Measurements from ENCODE around the gene CHAT. TPM values are rescaled to one million over a fixed set of nuclear protein-coding genes. Genes with fewer than 3 reads are reported as not detected.

CHAT gene
- total and polyA plus RNA-seq, 10 donors: not detected

DNA sequence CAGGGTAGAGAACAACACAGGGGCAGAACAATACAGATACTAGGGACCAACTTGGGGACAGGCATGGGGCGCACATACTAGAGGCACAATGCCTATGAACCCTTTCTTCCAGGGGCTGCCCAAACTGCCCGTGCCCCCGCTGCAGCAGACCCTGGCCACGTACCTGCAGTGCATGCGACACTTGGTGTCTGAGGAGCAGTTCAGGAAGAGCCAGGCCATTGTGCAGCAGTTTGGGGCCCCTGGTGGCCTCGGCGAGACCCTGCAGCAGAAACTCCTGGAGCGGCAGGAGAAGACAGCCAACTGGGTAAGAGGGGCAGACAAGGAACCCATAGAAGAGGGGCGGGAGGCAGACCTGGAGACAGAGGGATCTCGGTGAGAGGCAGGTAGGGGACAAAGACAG, 5.8 kb downstream of the CHAT start:
- no peaks in the 10 kb centered on the region for H3K36me3 ChIP-seq
- no peaks in the 10 kb centered on the region for H3K9me3 ChIP-seq
- intact Hi-C loops (cut with DNase I; ENCODE audit: low total_unique reads): no loop called here
- DNase-seq: peak; percentile 48
- WGBS, 5 donors: 60 to 71% (median 63%) methylated on average over 10 of the region's 10 CpGs
- H3K4me3 ChIP-seq: no peak overlapping the region
- H3K27ac ChIP-seq: no peak overlapping the region
- TF ChIP-seq POLR2A (IDR thresholded peaks at IDR 0.05): no peak
- peaks cover under 1 to 73% (median 18%) of the 10 kb centered on the region in 7 donors for H3K27me3 ChIP-seq (replicated peaks in 1 of 7)
- peaks cover 0 to 2% (median 0%) of the 10 kb centered on the region in 6 donors for H3K4me1 ChIP-seq

DNA sequence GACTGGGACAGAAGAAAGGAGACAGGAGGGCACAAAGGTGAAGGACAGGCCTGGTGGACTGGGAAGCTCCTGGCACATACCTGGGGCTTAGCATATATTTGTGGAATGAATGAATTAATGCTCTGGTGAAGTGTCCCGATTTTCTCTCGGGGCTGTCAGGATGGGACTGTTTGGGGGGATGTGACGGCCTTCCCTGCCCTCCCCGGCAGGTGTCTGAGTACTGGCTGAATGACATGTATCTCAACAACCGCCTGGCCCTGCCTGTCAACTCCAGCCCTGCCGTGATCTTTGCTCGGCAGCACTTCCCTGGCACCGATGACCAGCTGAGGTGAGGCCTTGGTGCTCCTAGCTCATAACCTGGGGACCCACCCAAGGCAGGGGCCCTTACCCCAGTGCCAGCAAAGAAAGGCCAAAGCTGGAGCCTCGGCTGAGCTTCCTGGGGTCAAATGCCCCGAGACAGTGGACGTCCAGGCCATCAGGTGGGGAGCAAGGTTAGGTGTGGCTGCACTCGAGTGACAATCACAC, 6.5 kb downstream of the CHAT start:
- H3K27ac ChIP-seq: no peak overlapping the region
- H3K9me3 ChIP-seq: no peaks in the 10 kb centered on the region
- DNase-seq: peak; percentile 60
- no peak overlapping the region for H3K4me3 ChIP-seq
- H3K4me1 ChIP-seq: no peaks in the 10 kb centered on the region
- peaks cover 0 to 65% (median 13%) of the 10 kb centered on the region in 7 donors for H3K27me3 ChIP-seq (replicated peaks in 1 of 7)
- intact Hi-C loops (cut with DNase I; ENCODE audit: low total_unique reads): no loop called here
- TF ChIP-seq POLR2A (IDR thresholded peaks at IDR 0.05): no peak
- no peak for TF ChIP-seq POLR2AphosphoS5 (IDR thresholded peaks at IDR 0.05)
- TF ChIP-seq, protein P1, sequence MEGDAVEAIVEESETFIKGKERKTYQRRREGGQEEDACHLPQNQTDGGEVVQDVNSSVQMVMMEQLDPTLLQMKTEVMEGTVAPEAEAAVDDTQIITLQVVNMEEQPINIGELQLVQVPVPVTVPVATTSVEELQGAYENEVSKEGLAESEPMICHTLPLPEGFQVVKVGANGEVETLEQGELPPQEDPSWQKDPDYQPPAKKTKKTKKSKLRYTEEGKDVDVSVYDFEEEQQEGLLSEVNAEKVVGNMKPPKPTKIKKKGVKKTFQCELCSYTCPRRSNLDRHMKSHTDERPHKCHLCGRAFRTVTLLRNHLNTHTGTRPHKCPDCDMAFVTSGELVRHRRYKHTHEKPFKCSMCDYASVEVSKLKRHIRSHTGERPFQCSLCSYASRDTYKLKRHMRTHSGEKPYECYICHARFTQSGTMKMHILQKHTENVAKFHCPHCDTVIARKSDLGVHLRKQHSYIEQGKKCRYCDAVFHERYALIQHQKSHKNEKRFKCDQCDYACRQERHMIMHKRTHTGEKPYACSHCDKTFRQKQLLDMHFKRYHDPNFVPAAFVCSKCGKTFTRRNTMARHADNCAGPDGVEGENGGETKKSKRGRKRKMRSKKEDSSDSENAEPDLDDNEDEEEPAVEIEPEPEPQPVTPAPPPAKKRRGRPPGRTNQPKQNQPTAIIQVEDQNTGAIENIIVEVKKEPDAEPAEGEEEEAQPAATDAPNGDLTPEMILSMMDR (IDR thresholded peaks at IDR 0.05 in 8 of 11, conservative IDR thresholded peaks at IDR 0.05 in 3 of 11): no peak
- 83 to 92% (median 86%) methylated on average over 10 to 12 of the region's 12 CpGs for WGBS, 5 donors
- H3K36me3 ChIP-seq: no peaks in the 10 kb centered on the region

DNA sequence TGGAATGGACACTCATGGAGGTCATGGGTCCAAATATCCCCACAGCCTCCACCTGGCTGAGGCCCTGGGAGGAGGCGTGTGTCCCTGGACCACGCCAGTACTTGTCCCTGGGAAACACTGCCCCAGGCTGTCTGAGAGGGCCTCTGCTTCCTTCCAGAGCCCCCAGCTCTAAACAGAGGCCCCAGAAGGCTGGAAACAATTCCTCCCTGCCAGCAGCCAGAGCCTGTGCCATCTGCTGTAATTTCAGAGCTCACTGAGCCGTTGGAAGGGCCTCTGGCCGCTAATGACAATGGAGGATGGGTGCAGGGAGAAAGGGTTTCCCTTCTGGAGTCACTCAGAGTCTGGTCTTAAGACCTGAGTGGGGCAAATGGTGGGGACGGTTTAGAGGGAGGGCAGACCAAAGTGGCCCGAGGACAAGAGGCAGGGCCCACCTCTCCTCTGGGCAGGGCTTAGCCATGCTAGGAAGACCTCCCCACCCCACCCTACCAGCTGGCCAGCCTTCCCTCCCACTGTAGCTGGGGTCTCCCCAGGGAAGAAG, 7.1 kb downstream of the CHAT start:
- no peak for TF ChIP-seq POLR2A (IDR thresholded peaks at IDR 0.05)
- TF ChIP-seq, protein P1 (IDR thresholded peaks at IDR 0.05 in 8 of 11, conservative IDR thresholded peaks at IDR 0.05 in 3 of 11): no peak
- TF ChIP-seq POLR2AphosphoS5 (IDR thresholded peaks at IDR 0.05): no peak
- WGBS, 5 donors: 11 to 68% (median 57%) methylated on average over 3 to 6 of the region's 6 CpGs
- intact Hi-C loops (cut with DNase I; ENCODE audit: low total_unique reads): no loop called here
- peaks cover 0 to 60% (median 8%) of the 10 kb centered on the region in 7 donors for H3K27me3 ChIP-seq (replicated peaks in 1 of 7)
- no peak overlapping the region for H3K4me3 ChIP-seq
- DNase-seq: peak; percentile 40
- no peaks in the 10 kb centered on the region for H3K36me3 ChIP-seq
- no peak overlapping the region for H3K27ac ChIP-seq
- no peaks in the 10 kb centered on the region for H3K4me1 ChIP-seq
- no peaks in the 10 kb centered on the region for H3K9me3 ChIP-seq

- DNase-seq: no peak
- Histone ChIP-seq H3K27ac (no peak overlapping the region), H3K27me3 (replicated peaks in 1 of 7) (peaks cover 0 to 53% (median 5%) of the 10 kb centered on the region in 7 donors), H3K4me1 (no peaks in the 10 kb centered on the region), H3K9me3 (no peaks in the 10 kb centered on the region), H3K36me3 (no peaks in the 10 kb centered on the region), H3K4me3 (no peak overlapping the region)
- intact Hi-C loops (cut with DNase I; ENCODE audit: low total_unique reads): no loop called here
- TF ChIP-seq POLR2A (IDR thresholded peaks at IDR 0.05): no peak
- no peak for TF ChIP-seq POLR2AphosphoS5 (IDR thresholded peaks at IDR 0.05)
- TF ChIP-seq, protein P1 (IDR thresholded peaks at IDR 0.05 in 8 of 11, conservative IDR thresholded peaks at IDR 0.05 in 3 of 11): no peak
- 49 to 65% (median 56%) methylated on average over 6 of the region's 6 CpGs for WGBS, 5 donors
Observed at GRCh38 chr10:49621561-49621960, 7.7 kb downstream of the CHAT start.

All from spleen (tissue), 11 donors.